Ovary (tissue), 3 donors: ENCODE measurements around the gene THAP11.

ENCODE experiments used
- POLR2A ChIP-seq: fragments of 450-650 bp; IDR thresholded peaks from one replicate; pipeline ENCODE4 v1.6.1; 2017; ENCODE audit warnings: antibody characterized with exemption, mild to moderate bottlenecking, moderate library complexity
- TF ChIP-seq, protein P1 (sequence below), 3 donors: fragments of 450-650 bp in 2 of 3; fragments of 200-600 bp in 1 of 3; IDR thresholded peaks; one replicate each; pipeline versions ENCODE4 v1.5.1 to v1.8.0; 2016 to 2022; ENCODE audit warnings: antibody characterized with exemption in 3 of 3, mild to moderate bottlenecking in 1 of 3
- donor health status: DM: no; HTN: no; CAD: no.

- TF ChIP-seq POLR2A = no peak
- TF ChIP-seq, protein P1, sequence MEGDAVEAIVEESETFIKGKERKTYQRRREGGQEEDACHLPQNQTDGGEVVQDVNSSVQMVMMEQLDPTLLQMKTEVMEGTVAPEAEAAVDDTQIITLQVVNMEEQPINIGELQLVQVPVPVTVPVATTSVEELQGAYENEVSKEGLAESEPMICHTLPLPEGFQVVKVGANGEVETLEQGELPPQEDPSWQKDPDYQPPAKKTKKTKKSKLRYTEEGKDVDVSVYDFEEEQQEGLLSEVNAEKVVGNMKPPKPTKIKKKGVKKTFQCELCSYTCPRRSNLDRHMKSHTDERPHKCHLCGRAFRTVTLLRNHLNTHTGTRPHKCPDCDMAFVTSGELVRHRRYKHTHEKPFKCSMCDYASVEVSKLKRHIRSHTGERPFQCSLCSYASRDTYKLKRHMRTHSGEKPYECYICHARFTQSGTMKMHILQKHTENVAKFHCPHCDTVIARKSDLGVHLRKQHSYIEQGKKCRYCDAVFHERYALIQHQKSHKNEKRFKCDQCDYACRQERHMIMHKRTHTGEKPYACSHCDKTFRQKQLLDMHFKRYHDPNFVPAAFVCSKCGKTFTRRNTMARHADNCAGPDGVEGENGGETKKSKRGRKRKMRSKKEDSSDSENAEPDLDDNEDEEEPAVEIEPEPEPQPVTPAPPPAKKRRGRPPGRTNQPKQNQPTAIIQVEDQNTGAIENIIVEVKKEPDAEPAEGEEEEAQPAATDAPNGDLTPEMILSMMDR (IDR thresholded peaks at IDR 0.05) = no peak
These were observed 15.6 kb downstream of the THAP11 start for GRCh38 chr16:67857547-67858233.
